Sciatic nerve (tissue), 2 donors: ENCODE results near the gene OR6C65. TPM values are rescaled to one million over a fixed set of nuclear protein-coding genes. Genes with fewer than 3 reads are reported as not detected.
A peak's percentile ranks its signal among the peaks of the same experiment; 100 is the strongest.
"Not testable (repeated sequence)": the region's sequence is repeated elsewhere in the genome, so short reads cannot be mapped to it uniquely, and the experiment has no call there.

ENCODE experiments used
- ATAC-seq: fragments of 200-7000 bp; cut with Tn5 transposase; one replicate; pipeline ENCODE4 v1.9.1; 2020; ENCODE audit warnings: mild to moderate bottlenecking, moderate library complexity
- DNase-seq: peaks from one replicate; pipeline ENCODE4 v3.0.0-alpha.2; 2020; ENCODE audit warnings: low spot score
- intact Hi-C: fragments of 100-400 bp; cut with DNase I; formaldehyde crosslinking; loops from one replicate; pipeline ENCODE4 v1.14.2; 2022
- total RNA-seq: library from RNA; stranded (reverse); fragmentation: NEBNext Ultra II Directional; extraction: Animal tissue kit (Norgen Biotek cat#: 25700); gene quantifications from one replicate; pipeline ENCODE4 v1.2.1, GENCODE V29; 2021
- donor health status: DM: no; HTN: no; CAD: no.
- donor health status: DM: no; HTN: no; CAD: no.

OR6C65 gene
- total RNA-seq = not detected

DNA sequence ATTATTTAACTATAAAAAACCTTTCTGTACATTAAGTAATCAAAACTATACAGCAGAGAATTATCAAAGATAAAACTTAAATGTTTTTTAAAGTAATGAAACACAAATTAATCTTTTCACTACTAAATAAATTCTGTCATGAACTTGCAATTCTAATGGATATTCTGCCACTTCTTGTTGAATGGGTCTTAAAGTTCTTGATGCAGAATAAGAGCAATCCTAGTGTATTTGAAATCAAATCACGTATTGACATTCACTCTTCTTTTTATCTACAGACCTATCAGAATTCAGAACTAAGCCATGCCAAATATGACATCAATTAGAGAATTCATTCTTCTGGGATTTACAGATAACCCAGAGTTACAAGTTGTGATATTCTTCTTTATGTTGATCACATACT lies at the start of gene OR6C65:
Gene OR6C65 (plus strand): TSS at position 301 of the 400 bp plus-strand sequence. CDS start 0 bp downstream, at position 301.
- no peak for ATAC-seq
- DNase-seq = no peak
- intact Hi-C loops = no loop called here

DNA sequence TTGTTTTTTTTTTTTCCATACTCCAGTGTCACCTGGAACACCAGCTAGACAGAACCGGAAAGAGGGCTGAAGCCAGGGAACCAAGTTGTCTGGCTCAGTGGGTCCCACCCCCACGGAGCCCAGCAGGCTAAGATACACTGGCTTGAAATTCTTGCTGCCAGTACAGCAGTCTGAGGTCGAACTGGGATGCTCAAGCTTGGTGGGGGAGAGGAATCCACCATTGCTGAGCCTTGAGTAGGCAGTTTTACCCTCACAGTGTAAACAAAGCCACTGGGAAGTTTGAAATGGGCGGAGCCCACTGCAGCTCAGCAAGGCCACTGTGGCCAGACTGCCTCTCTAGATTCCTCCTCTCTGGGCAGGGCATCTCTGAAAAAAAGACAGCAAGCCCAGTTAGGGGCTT lies 45.0 kb upstream of the OR6C65 start:
- intact Hi-C loops, ATAC-seq, DNase-seq: not testable (repeated sequence)

DNA sequence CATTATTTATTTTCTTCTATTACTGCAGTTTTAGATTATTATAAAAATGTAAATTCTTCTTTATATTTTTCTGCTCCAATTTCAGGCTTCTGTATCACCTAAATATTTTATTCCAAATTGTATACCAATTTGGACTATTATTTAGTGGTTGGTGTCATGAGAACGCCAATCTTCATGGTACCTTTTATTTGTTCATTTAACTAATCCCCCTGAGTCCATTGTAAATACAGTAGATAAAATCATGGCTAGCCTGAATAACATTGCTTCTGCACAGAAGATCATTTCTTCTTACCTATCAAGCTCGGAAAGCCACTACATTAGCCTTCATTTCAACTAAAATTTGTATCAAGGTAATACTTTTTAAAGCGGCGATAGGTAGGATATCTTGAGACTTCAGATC lies 37.7 kb upstream of the OR6C65 start, which contains the start of gene OR6C75:
Gene OR6C75 (plus strand): TSS at position 301 of the 400 bp plus-strand sequence. CDS start 2,136 bp downstream, outside the sequence.
- ATAC-seq (no peak), DNase-seq (no peak)
- intact Hi-C loops = no loop called here

DNA sequence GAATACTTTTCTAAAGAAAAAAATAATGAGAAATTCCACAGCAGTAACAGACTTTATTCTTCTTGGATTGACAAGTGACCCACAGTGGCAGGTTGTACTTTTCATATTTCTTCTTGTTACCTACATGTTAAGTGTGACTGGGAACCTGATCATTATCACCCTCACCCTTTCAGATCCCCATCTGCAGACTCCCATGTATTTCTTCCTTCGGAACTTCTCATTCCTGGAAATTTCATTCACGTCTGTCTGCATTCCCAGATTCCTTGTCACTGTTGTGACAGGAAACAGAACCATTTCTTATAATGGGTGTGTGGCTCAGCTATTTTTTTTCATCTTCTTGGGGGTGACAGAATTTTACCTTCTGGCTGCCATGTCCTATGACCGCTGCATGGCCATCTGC lies 35.2 kb upstream of the OR6C65 start:
- no peak for DNase-seq
- ATAC-seq = no peak
- intact Hi-C loops = no loop called here

DNA sequence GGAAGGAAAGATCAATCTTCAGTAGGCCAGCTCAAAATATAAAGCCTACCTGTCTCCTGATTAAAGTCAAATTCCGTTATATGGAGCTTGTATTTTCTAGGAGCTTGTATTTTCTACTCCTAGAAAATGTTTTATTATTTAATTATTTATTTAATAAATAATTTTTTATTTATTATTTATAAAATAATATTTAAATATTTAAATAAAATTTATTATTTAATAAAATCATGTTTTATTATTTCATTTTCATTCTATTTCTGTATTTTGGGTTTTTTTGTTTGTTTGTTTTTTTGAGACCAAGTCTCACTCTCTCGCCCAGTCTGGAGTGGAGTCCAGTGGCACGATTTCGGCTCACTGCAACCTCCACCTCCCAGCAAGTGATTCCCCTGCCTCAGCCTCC lies 27.8 kb upstream of the OR6C65 start:
- ATAC-seq = no peak
- intact Hi-C loops = no loop called here

DNA sequence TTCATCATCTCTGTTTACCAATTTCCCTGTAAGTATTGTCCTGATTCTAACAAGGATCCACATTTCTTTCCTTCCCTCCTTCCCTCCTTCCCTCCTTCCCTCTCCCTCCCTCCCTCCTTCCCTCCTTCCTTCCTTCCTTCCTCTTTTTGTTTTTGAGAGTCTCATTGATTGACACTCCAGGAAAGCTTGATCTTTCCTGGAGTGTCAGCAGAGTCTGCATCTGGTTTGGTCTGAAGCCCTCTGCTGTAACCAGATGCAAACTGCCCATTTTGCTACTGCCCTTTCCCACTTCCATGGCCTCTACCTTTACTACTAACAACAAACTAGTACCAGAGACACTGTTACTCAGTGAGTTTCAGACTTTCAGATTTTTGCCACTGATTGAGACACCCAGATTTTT lies 14.4 kb upstream of the OR6C65 start:
- intact Hi-C loops = no loop called here
- ATAC-seq = no peak

More for the DNA sequence above, 27.8 kb upstream of the OR6C65 start:
- no peak for DNase-seq

DNA sequence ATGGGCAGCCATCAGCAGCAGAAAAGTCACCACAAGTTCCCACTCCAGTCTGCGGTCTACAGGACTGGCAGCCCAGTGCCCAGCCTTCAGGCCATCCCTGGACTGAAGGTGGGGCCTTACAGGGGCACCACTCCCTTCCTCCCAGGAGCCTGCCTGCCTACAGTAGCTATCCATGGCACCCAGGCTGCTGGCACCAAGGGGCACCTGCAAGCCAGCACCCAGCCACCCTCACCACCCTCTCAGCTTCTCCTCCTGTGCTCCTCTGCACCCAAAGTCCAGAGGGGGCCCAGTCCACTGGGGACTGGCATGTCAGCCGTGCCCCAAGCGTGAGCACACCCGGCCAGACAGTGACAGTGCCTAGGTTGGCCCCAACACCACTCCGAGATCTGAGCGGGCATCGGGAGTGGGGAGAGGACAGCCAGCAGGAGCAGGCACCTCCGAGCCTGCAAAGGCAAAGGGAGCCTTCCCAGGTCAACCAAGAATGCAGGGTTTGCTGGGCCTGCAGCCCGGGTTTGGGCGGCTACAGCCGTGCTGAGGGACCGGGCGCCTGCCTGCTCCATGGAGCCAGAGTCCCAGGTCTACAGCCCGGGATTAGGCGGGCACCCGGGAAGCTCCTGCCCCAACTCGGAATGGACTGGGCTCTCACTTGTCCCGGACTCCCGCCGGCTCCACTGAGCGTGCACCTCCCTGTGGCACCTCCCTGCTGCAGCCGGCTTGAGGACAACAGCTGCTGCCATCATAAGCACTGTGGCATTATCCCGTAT lies 8.1 kb upstream of the OR6C65 start:
- DNase-seq (no peak), ATAC-seq (no peak)
- intact Hi-C loops = no loop called here

More for the DNA sequence above, 14.4 kb upstream of the OR6C65 start:
- no peak for DNase-seq

DNA sequence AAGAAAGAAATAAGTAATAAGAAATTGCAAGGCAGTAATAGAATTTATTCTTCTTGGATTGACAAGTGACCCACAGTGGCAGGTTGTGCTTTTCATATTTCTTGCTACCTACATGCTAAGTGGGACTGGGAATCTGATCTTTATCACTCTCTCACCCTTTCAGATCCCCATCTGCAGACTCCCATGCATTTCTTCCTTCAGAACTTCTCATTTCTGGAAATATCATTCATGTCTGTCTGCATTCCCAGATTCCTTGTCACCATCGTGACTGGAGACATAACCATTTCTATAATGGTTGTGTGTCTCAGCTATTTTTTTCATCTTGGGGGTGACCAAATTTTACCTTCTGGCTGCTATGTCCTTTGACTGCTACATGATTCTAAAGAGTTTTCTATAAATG lies 4.0 kb upstream of the OR6C65 start:
- ATAC-seq (no peak), DNase-seq (no peak)
- intact Hi-C loops = no loop called here

DNA sequence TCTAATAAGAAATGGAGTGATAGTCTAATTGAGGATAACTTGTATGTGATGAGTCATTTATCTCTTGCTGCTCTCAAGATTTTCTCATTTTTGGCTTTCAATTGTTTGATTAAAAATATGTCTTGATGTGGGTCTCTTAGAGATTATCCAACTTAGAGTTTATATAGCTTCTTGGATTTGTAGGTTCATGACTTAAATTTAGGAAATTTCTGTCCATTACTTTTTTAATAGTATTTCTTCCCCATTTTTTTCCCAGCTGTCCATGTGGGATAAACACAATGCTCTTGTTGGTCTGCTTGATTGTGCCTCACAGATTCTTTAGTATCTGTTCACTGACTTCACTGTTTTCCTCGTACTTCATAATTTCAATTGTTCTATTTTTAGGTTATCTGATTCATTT lies 7.5 kb downstream of the OR6C65 start:
- DNase-seq (no peak), ATAC-seq (no peak)
- intact Hi-C loops = no loop called here

DNA sequence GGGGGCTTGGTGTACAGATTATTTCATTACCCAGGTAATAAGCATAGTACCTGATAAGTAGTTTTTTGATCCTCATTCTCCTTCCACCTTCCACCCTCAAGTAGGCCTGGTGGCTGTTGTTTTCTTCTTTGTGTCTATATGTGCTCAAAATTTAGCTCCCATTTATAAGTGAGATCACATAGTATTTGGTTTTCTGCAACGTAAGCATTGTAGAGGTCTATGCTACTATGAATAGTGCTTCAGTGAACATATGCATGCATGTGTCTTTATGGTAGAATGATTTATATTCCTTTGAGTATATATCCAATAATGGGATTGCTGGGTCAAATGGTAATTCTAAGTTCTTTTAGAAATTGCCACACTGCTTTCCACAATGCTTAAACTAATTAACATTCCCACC lies 8.8 kb downstream of the OR6C65 start:
- intact Hi-C loops, DNase-seq, ATAC-seq: not testable (repeated sequence)

DNA sequence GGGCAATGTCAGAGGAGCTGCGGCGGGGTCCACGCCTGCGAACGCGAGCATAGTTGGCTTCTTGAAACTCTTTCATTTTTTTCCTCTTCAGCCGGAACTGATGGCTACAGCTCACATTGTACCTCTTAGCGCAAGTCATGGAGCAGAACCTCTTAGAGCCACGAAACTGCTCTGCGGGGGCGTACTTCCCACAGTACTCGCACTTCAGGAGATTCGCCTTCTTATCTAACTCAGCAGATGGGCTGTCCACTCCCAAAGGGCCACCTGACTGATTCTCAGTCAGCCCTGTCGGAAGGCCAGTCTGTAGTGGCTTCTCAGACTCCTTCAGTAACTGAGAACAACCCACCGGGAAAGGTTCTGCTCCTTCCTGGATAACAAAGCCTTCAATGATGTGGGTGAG lies 11.8 kb downstream of the OR6C65 start:
- intact Hi-C loops, ATAC-seq, DNase-seq: not testable (repeated sequence)

DNA sequence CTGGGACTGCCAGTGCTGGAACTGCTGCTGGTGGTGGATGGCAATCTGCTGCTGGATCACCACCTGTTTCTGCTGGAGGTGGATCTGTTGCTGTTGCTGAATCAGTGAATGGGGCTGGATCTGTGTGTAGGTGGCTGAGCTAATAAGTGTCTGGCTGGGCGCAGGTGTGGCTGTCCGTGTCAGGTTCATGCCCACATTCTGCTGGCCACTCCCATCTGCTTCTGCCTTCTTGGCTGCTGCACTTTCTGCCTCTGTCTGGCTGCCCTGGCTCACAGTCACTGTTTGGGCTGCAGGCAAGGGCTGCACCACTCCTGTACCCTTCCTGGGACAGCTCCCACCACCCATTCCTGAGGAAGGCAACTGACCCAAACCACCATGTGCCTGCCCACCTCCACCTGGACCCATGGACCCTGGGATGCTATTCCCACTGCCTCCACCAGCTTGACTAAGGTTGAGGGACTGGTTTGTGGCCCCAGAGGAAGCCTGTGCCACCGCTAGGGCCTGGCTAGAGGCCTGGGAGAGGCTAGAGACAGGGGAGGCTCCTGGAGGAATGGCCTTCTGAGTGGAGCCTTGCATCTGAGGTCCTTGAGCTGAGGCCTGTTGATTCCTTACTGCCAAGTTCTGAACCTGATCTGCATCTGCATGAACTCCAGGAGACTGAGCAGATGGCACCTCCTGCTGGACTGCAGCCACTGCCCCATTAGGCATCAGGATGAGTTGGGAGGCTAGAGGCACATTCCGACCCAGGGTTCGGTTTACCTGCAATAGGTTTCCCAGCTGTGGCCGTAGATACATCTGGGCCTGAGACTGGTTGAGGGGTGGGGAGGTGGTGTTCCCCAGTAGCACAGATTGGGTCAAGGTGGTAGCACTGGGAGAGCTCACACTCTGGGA lies 13.4 kb downstream of the OR6C65 start:
- peak; percentile 38 for ATAC-seq
- intact Hi-C loops, DNase-seq: not testable (repeated sequence)

DNA sequence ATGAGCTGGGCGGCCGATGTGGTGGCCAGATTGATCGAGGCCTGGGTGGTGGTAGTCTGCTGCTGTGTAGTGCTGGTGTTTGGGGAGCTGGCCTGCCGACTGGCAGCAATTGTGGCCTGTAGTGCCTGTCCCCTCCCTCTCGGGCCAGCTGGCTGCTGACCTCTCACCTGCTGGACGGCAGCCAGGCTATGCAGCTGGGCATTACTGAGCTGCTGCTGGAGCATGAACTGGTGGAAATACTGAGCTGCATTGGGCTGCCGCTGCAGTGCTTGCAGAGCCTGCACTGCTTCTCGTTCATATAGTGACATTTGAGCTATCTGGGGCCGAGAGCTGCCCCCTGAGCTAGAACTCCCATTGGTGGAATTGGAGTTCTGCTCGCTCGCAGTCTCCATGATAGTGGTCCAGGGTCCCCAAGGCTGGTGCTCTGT lies 14.1 kb downstream of the OR6C65 start:
- intact Hi-C loops, DNase-seq: not testable (repeated sequence)
- ATAC-seq = peak; percentile 28

DNA sequence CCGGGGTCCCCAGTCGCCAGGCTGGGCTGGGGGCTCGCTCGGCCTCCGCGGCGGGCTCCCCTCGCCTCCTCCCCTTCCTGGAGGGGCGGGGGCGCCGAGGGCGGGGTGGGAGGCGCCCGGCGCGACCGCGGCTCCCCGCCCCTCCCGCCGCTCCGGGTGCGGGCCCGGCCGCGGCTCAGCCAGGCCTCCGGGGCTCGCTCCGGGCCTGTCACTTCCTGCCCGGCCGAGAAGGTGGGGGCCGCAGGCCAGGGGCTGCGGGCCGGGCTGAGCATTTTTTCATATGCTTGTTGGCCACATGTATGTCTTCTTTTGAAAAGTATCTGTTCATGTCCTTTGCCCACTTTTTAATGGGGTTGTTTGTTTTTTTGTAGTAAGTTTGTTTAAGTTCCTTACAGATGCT lies 14.6 kb downstream of the OR6C65 start:
- DNase-seq, intact Hi-C loops: not testable (repeated sequence)
- peak; percentile 45 for ATAC-seq

DNA sequence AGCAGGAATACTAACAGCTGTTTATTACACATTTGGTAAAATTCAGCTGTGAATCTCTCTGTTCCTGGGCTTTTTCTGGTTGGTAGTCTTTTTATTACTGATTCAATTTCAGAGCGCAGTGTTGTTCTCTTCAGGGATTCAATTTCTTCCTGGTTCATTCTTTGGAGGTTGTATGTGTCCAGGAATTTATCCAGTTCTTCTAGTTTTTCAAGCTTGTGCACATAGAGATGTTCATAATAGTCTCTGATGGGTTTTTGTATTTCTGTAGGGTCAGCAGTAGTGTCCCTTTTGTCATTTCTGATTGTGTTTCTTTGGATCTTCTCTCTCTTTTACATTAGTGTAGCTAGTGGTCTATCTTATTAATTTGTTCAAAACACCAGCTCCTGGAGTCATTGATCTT lies 16.6 kb downstream of the OR6C65 start:
- DNase-seq (no peak), ATAC-seq (no peak)
- intact Hi-C loops = no loop called here

DNA sequence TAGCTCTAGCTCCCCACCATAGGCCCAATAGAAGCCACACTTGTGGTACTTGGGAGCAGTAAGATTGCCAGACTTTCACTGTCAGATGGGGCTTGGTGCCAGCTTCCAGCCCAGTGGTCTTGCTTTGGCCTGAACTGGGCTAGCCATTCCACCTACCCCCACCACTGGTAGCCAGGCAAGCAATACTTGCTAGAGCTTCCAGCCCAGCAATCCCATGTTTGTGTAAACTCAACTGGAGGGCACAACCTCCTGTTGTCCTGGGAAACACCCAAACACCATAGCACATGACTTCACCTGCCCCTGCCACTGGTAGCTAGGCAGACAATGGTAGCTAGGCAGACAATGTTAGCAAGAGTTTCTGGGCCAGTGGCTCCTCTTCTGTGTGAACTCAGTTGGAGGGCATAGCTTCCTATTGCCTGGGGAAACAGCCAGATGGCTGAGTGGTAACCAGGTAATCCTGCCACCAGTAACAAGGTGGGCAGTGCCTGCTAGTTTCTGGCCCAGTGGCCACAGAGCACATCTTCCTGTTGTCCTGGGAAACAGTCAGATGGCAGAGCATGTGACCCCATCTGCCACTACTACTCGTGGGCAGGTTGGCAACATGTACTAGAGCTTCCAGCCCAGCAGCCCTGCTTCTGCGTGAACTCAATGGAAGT lies 20.1 kb downstream of the OR6C65 start:
- intact Hi-C loops = loop anchor here (5.0 kb wide), 1 partner anchor 357 kb away; no protein-coding TSS in a partner anchor
- ATAC-seq = no peak
- DNase-seq = no peak

DNA sequence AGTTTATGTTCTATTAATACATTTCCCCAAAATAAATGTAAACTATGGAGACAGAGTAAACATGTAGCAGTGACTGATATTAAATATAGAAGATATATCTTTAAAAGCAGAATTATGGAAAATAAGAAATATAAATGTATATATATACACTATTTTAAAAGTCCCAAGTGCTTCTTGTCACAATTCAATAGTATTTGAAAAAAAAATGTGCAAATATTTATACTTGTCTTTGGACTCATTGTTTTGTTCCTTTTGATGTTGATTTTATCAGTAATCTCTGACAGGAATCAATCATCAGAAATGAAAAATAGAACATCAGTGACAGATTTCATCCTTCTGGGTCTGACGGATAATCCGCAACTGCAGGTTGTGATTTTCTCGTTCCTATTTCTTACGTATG lies 25.6 kb downstream of the OR6C65 start, which contains the start of gene OR6C76:
Gene OR6C76 (plus strand): TSS at position 301 of the 400 bp plus-strand sequence. CDS start 0 bp downstream, at position 301.
- DNase-seq = no peak
- no peak for ATAC-seq
- intact Hi-C loops = no loop called here

DNA sequence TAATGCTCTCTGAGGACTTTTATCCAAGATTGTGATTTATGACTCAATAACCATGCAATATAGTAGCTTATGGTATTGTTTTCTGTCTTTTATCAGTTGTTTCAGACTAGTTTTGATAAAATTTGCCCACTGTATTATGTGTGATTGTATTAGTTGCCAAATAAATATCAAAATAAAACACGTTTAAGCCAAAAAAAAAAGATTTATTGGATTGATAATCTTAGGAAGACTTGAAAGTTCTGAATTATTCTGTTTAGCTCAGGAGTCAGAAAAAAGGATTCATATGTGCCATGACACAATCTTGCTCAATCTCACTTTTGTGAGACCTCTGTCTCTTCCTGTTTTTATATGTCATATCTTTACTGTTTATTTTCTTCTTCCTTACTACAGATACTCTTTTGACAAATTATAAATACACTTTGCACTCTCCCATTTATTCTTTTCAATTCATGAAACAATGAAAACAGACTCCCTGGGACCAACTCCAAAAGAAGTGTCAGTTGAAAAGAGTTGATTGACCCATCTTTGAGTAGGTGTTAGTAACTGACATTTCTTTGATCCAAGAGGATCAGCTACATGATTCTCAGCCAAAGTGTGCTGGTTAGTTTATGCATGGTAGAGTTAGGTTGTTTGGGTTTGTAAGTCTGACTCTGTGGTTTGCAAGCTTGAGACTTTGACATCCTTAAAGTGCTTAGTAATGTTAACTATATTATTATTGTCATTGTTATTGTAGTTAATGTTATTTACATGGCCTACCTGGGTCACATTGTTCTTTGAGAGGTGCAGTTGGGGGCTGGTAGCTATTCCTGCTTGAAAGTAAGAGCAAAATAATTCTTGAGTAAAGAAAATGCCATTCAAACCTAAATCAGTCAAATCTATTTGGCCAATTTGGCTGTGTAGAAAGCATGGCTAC lies 28.3 kb downstream of the OR6C65 start:
- DNase-seq = no peak
- no peak for ATAC-seq
- intact Hi-C loops = no loop called here
